SU-DHL-6 (cell line): ENCODE data around the gene DIAPH1.

ENCODE experiments used
- H2AFZ ChIP-seq: fragments of 200-600 bp; sonication (generic); 2 replicates; pipeline ENCODE4 v1.6.1; 2014; ENCODE audit warnings: low read depth, mild to moderate bottlenecking, moderate library complexity, mixed read lengths, antibody characterized with exemption, low read length; ENCODE audit not compliant: severe bottlenecking
- H3F3A ChIP-seq: fragments of 200-600 bp; shearing (Covaris generic); 2 replicates; pipeline ENCODE4 v1.6.0; 2016; ENCODE audit warnings: antibody characterized with exemption, mild to moderate bottlenecking; ENCODE audit not compliant: insufficient read depth
- H3K27ac ChIP-seq: fragments of 200-600 bp; sonication (generic); 2 replicates; pipeline ENCODE4 v1.5.1; 2016; ENCODE audit warnings: low read depth, mild to moderate bottlenecking, low read length, moderate library complexity, mixed read lengths
- H3K27me3 ChIP-seq: fragments of 200-600 bp; sonication (generic), shearing (Covaris generic); 2 replicates; pipeline ENCODE4 v1.6.0; 2014; ENCODE audit warnings: mild to moderate bottlenecking, low read length
- H3K36me3 ChIP-seq: fragments of 200-600 bp; sonication (generic); 2 replicates; pipeline ENCODE4 v1.6.1; 2014; ENCODE audit warnings: mild to moderate bottlenecking, low read length, mixed read lengths
- H3K4me2 ChIP-seq: fragments of 300-600, 200-600 bp; shearing (Covaris generic), sonication (generic); 2 replicates; pipeline ENCODE4 v1.6.0; 2014; ENCODE audit warnings: low read length, low read depth, mild to moderate bottlenecking; ENCODE audit not compliant: poor library complexity, severe bottlenecking
- H3K4me3 ChIP-seq: fragments of 200-600 bp; sonication (generic); 2 replicates; pipeline ENCODE4 v1.5.1; 2014; ENCODE audit warnings: antibody characterized with exemption, low read length, mild to moderate bottlenecking, mixed read lengths; ENCODE audit not compliant: insufficient read depth, poor library complexity, severe bottlenecking
- H3K79me2 ChIP-seq: fragments of 200-600 bp; sonication (generic); 2 replicates; pipeline ENCODE4 v1.6.1; 2014; ENCODE audit warnings: mild to moderate bottlenecking, low read length, moderate library complexity; ENCODE audit not compliant: insufficient read depth
- H3K9ac ChIP-seq: fragments of 200-600 bp; sonication (generic); 2 replicates; pipeline ENCODE4 v1.7.0; 2014; ENCODE audit warnings: mild to moderate bottlenecking, low read length
- H3K9me2 ChIP-seq: fragments of 200-600 bp; sonication (generic); replicated peaks from 2 replicates; pipeline ENCODE4 v1.6.1; 2014; ENCODE audit warnings: low read length; ENCODE audit not compliant: insufficient read depth
- H3K9me3 ChIP-seq: fragments of 200-600 bp; sonication (generic); 2 replicates; pipeline ENCODE4 v1.6.1; 2014; ENCODE audit warnings: low read length, mixed read lengths; ENCODE audit not compliant: insufficient read depth
- H4K20me1 ChIP-seq: fragments of 200-600 bp; sonication (generic); 2 replicates; pipeline ENCODE4 v1.6.1; 2014; ENCODE audit warnings: low read depth, mild to moderate bottlenecking, antibody characterized with exemption, low read length, moderate library complexity, mixed read lengths
- EZH2phosphoT487 ChIP-seq: fragments of 200-600 bp; sonication (generic), shearing (Covaris generic); conservative IDR thresholded peaks from 2 replicates; pipeline ENCODE4 v1.6.1; 2018; ENCODE audit warnings: mild to moderate bottlenecking, antibody characterized with exemption, low read length, moderate library complexity, mixed read lengths
- TF ChIP-seq, protein P1 (sequence below): fragments of 200-600 bp; sonication (generic); IDR thresholded peaks from one replicate; pipeline ENCODE4 v1.5.1; 2017; ENCODE audit warnings: antibody characterized with exemption, mild to moderate bottlenecking, low read length, moderate library complexity; ENCODE audit not compliant: insufficient read depth, poor library complexity, severe bottlenecking

The DIAPH1 gene

DNA sequence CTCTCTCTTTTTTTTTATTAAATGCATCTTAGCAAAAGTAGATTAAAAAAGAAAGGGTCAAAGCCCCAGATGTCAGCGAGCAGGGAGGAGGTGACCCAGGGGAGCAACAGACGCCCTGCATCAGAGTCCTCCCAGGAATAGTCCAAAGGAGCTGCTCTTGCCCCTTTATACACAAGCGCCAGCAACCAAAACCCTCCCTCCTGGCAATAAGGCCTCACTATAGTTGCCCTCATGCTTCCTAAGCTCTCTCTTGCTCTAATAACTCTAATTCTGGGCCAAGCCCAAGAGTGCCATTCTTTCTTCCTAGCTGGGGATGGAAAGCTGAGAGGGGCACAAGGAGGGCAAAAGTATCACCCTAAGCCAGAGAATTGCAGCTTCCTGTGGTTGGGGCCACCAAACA, 103.7 kb downstream of the DIAPH1 start:
- TF ChIP-seq, protein P1, sequence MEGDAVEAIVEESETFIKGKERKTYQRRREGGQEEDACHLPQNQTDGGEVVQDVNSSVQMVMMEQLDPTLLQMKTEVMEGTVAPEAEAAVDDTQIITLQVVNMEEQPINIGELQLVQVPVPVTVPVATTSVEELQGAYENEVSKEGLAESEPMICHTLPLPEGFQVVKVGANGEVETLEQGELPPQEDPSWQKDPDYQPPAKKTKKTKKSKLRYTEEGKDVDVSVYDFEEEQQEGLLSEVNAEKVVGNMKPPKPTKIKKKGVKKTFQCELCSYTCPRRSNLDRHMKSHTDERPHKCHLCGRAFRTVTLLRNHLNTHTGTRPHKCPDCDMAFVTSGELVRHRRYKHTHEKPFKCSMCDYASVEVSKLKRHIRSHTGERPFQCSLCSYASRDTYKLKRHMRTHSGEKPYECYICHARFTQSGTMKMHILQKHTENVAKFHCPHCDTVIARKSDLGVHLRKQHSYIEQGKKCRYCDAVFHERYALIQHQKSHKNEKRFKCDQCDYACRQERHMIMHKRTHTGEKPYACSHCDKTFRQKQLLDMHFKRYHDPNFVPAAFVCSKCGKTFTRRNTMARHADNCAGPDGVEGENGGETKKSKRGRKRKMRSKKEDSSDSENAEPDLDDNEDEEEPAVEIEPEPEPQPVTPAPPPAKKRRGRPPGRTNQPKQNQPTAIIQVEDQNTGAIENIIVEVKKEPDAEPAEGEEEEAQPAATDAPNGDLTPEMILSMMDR: no peak
- H3K9me3 ChIP-seq: no peaks in the 10 kb centered on the region
- no peak overlapping the region for H2AFZ ChIP-seq
- H3K27ac ChIP-seq: peak overlapping the region; percentile 99
- no peaks in the 10 kb centered on the region for H3K27me3 ChIP-seq
- H3F3A ChIP-seq: peaks cover 89% of the 10 kb centered on the region
- peak overlapping the region; percentile 84 for H3K9ac ChIP-seq
- no peaks in the 10 kb centered on the region for H4K20me1 ChIP-seq
- no peaks in the 10 kb centered on the region; the same call in 1 of the 2 replicates for H3K36me3 ChIP-seq
- H3K9me2 ChIP-seq: no peaks in the 10 kb centered on the region
- no peaks in the 10 kb centered on the region; the same call in 1 of the 2 replicates for H3K79me2 ChIP-seq
- H3K4me3 ChIP-seq: no peak overlapping the region
- H3K4me2 ChIP-seq: peak overlapping the region; percentile 87

DNA sequence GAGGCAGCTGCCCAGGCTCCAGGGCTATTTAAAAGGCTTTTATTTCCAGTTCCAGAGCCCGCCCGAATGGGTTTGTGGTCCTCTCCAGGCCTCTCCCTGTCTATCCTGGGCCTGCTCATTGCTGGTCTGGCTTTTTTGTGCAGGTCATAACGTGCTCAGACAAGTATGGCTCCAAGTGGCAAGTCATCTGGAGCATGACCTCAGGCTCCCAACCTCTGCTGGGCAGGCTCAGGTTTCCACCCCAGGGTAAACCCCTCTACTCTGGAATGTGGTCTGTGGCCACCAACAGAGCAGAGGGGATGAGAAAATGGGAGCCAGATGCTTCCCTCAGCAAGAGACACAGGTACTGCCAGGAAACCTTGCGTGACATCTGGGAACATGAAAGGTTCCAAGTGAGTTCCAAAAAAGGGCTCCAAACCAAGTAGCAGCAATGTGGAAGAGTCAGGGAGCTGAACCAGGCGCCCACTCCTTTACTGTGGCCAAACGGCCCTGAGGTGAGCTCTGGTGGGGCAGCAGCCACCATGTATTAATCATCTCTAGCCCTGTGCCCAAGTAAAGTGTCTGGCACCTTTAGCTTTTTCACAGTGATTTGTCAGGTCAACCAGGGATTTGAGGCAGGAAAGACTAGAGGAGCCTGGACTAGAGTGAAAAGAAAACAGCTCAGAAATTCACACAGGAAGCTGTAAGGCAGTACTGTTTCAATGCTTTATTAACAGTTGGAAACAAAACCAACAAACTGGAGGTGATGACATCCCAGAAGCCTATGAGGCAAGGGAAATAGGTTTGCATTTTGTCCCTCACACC, 104.3 kb downstream of the DIAPH1 start:
- H3K4me3 ChIP-seq: peak overlapping the region; percentile 9
- no peaks in the 10 kb centered on the region for H4K20me1 ChIP-seq
- H3K4me2 ChIP-seq: peak overlapping the region; percentile 87
- H3K9me2 ChIP-seq: no peaks in the 10 kb centered on the region
- H3K36me3 ChIP-seq: no peaks in the 10 kb centered on the region; the same call in 1 of the 2 replicates
- H2AFZ ChIP-seq: no peak overlapping the region
- peak overlapping the region; percentile 84 for H3K9ac ChIP-seq
- TF ChIP-seq, protein P1: no peak
- TF ChIP-seq EZH2phosphoT487: no peak
- no peaks in the 10 kb centered on the region for H3K27me3 ChIP-seq
- H3F3A ChIP-seq: peaks cover 89% of the 10 kb centered on the region
- H3K27ac ChIP-seq: peak overlapping the region; percentile 99
- H3K79me2 ChIP-seq: no peaks in the 10 kb centered on the region; the same call in 1 of the 2 replicates
- no peaks in the 10 kb centered on the region for H3K9me3 ChIP-seq

DNA sequence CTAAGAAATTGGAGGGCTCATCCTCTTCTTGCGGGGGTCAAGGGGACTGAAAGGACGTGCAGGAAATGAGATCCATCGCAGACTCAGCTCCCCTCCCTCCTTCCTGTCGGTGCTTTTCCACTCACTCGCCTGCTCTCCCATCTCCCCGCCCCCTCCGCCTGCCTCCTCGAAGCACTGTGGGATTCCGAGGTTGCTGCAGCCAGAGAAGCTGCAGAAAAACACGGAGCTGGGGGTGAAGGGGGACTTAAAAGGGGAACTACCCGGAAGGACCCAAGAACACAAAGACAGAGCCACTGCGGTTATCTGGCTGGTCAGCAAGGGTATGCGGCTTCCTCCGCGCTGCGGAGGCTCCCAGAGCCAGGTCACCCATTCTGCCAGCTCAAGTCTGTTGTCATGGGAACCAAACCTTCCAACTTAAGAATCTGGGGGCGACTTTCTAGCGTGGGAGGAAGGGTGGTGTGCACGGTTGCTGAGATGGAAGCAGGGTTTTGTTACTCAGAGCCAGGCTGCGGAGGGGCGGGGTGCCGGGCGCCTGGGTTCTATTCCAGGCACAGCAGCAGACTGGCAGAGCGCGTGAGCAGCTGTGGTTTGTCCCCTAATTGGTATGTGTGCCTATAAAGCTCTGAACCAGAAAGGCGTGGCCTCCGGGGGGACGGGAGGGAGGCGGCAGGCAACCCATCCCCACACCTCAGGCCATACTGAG, 105.0 kb downstream of the DIAPH1 start:
- Histone ChIP-seq H3K36me3 (no peaks in the 10 kb centered on the region; the same call in 1 of the 2 replicates), H3K4me2 (peak overlapping the region; percentile 87), H3K9ac (peak overlapping the region; percentile 84), H2AFZ (no peak overlapping the region), H4K20me1 (no peaks in the 10 kb centered on the region), H3K79me2 (no peaks in the 10 kb centered on the region; the same call in 1 of the 2 replicates), H3F3A (peaks cover 89% of the 10 kb centered on the region), H3K27me3 (no peaks in the 10 kb centered on the region), H3K4me3 (peak overlapping the region; percentile 44), H3K9me3 (no peaks in the 10 kb centered on the region), H3K27ac (peak overlapping the region; percentile 99), H3K9me2 (no peaks in the 10 kb centered on the region)
- TF ChIP-seq EZH2phosphoT487: no peak
- TF ChIP-seq, protein P1: no peak
